MCF 10A (cell line): ENCODE results near the gene MYO16. TPM values are rescaled to one million over a fixed set of nuclear protein-coding genes. Genes with fewer than 3 reads are reported as not detected.
A peak's percentile ranks its signal among the peaks of the same experiment; 100 is the strongest.

ENCODE experiments used
- BruUV-seq: library from RNA; stranded (reverse); fragments of 400-500 nt; replicated peaks from 2 replicates; lab custom pipeline; 2021; lab: Mats Ljungman, UMichigan
- CTCF ChIA-PET: fragments of 300-600 bp; sonication (Branson Sonifier 250); formaldehyde crosslinking; extraction: SDS; loops from one replicate; lab custom pipeline; 2021; ENCODE audit warnings: antibody characterized with exemption, inconsistent platforms; lab: Yijun Ruan, JAX
- POLR2A ChIA-PET: fragments of 300-600, 350-650 bp; sonication (Branson Sonifier 250); formaldehyde crosslinking; extraction: SDS; loops from one replicate; lab custom pipeline; 2020; ENCODE audit warnings: antibody characterized with exemption, inconsistent platforms; lab: Yijun Ruan, JAX
- DNase-seq: peaks from one replicate; pipeline ENCODE4 v3.0.0-alpha.2; 2018; ENCODE audit not compliant: unreplicated experiment
- H3K27ac Mint-ChIP-seq: one replicate; pipeline ENCODE4 v1.8.0; 2022; ENCODE audit warnings: mild to moderate bottlenecking, low read depth, mixed read lengths; ENCODE audit not compliant: unreplicated experiment
- H3K27me3 Mint-ChIP-seq: one replicate; pipeline ENCODE4 v1.8.0; 2022; ENCODE audit warnings: mixed read lengths; ENCODE audit not compliant: insufficient read depth, unreplicated experiment
- H3K36me3 Mint-ChIP-seq: one replicate; pipeline ENCODE4 v1.8.0; 2022; ENCODE audit warnings: mild to moderate bottlenecking, moderate library complexity, mixed read lengths; ENCODE audit not compliant: insufficient read depth, unreplicated experiment
- H3K4me1 Mint-ChIP-seq: one replicate; pipeline ENCODE4 v1.8.0; 2022; ENCODE audit warnings: mixed read lengths; ENCODE audit not compliant: insufficient read depth, unreplicated experiment
- H3K4me3 Mint-ChIP-seq: one replicate; pipeline ENCODE4 v1.8.0; 2022; ENCODE audit warnings: mild to moderate bottlenecking, moderate library complexity, mixed read lengths; ENCODE audit not compliant: unreplicated experiment
- H3K9me3 Mint-ChIP-seq: one replicate; pipeline ENCODE4 v1.8.0; 2022; ENCODE audit warnings: mixed read lengths; ENCODE audit not compliant: unreplicated experiment
- intact Hi-C: fragments of 100-400 bp; cut with micrococcal nuclease; formaldehyde crosslinking; loops from 2 replicates; pipeline ENCODE4 v1.14.1; 2022
- total RNA-seq: library from RNA; stranded (reverse); gene quantifications from 2 replicates; pipeline ENCODE4 v1.2.3, GENCODE V29; 2022
- TF ChIP-seq, protein P1 (sequence below): fragments of 200-600 bp; IDR thresholded peaks from one replicate; pipeline ENCODE4 v1.8.0; 2022; ENCODE audit warnings: antibody characterized with exemption, mild to moderate bottlenecking; ENCODE audit not compliant: unreplicated experiment

The MYO16 gene
- total RNA-seq, 1 experiment from 2014 or later, result not detected

- BruUV-seq, result no TSS peak
- Mint-ChIP-seq H3K27ac (no peak overlapping the region), H3K27me3 (peaks cover 86% of the 10 kb centered on the region), H3K36me3 (no peaks in the 10 kb centered on the region), H3K4me1 (no peaks in the 10 kb centered on the region), H3K9me3 (no peaks in the 10 kb centered on the region), H3K4me3 (no peak overlapping the region)
- ChIA-PET POLR2A (no interaction called here), CTCF (interaction anchor here (0.6 kb wide), 1 partner anchor 592 kb away, joined by 3 read pairs; no protein-coding TSS in a partner anchor)
- TF ChIP-seq, protein P1, sequence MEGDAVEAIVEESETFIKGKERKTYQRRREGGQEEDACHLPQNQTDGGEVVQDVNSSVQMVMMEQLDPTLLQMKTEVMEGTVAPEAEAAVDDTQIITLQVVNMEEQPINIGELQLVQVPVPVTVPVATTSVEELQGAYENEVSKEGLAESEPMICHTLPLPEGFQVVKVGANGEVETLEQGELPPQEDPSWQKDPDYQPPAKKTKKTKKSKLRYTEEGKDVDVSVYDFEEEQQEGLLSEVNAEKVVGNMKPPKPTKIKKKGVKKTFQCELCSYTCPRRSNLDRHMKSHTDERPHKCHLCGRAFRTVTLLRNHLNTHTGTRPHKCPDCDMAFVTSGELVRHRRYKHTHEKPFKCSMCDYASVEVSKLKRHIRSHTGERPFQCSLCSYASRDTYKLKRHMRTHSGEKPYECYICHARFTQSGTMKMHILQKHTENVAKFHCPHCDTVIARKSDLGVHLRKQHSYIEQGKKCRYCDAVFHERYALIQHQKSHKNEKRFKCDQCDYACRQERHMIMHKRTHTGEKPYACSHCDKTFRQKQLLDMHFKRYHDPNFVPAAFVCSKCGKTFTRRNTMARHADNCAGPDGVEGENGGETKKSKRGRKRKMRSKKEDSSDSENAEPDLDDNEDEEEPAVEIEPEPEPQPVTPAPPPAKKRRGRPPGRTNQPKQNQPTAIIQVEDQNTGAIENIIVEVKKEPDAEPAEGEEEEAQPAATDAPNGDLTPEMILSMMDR, result no peak
- DNase-seq, result no peak
- intact Hi-C loops, result no loop called here
These were observed 131.1 kb downstream of the MYO16 start for GRCh38 chr13:108760541-108760940.

DNA sequence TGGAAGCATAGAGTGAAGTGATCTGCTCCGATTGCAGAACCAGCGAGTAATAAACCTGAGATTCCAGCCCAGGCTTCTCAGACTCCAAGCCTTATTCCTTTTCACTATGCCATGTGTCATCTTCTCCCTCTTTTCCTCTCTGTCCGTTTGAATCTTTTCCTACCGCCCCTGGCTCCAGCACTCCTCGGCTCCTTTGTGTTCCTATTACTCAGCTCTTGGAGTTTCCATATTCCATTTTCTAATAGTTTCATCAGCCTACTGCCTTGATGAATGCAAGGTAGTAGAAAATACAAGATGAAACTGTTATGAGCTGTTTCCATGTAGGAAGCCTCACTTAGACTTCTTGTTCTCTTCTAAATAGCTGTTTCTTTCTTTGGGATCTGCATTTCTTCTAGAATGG, 138.6 kb downstream of the MYO16 start:
- CTCF ChIA-PET, result no interaction called here
- Mint-ChIP-seq H3K27ac (no peak overlapping the region), H3K36me3 (no peaks in the 10 kb centered on the region), H3K27me3 (peaks cover 100% of the 10 kb centered on the region), H3K4me1 (peaks cover 9% of the 10 kb centered on the region), H3K4me3 (no peak overlapping the region), H3K9me3 (no peaks in the 10 kb centered on the region)
- DNase-seq, result no peak
- TF ChIP-seq, protein P1, result no peak
- intact Hi-C loops, result no loop called here
- POLR2A ChIA-PET, result interaction anchor here (0.6 to 1.2 kb wide), 2 partner anchors 10 to 63 kb away, joined by 3 read pairs; no protein-coding TSS in a partner anchor
- no TSS peak for BruUV-seq

DNA sequence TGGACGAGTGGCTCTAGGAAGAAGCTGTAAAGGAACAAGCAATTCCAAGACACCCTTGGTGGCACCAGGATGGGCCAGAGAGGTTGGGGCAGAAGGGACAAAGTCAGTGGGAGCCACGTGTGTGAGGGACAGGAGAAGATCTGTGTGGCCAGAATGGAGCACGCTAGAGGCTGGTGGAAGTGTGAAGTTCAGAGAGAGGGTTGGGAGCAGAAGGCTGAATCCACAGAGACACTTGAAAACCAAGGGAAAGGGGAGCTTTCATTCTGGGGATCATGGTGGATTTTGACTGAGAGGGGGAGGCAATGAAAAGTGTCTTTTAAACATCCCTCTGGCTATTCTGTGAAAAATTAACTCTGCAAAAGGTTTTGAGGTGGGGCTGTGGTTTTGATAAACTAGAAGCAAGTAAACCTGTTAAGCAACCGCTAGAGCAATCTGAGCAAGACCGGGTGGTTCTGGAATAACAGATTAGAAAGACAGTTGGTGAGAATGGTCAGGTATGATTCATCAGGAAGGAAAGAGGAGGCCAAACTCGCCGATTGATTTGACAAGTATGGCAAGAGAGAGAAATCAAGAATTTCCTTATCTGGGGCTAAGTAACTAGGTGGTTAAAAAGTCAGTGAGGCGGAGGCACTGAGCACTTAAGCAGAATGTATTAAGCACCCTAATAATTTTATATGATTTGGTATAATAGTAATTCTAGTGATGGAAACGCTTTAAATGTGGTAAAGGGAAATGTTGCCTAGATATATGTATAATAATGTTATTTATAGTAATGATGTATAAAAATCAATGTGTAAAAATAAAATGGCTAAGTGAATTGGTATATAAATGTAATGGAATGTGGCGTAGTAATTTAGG, 140.0 kb downstream of the MYO16 start:
- peak; percentile 33 for DNase-seq
- Mint-ChIP-seq H3K36me3 (no peaks in the 10 kb centered on the region), H3K9me3 (no peaks in the 10 kb centered on the region), H3K4me1 (peaks cover 9% of the 10 kb centered on the region), H3K27ac (no peak overlapping the region), H3K4me3 (no peak overlapping the region), H3K27me3 (peaks cover 96% of the 10 kb centered on the region)
- CTCF ChIA-PET, result no interaction called here
- intact Hi-C loops, result no loop called here
- TF ChIP-seq, protein P1, result no peak
- no TSS peak for BruUV-seq
- POLR2A ChIA-PET, result interaction anchor here (1.2 kb wide), 1 partner anchor 8 kb away, joined by 3 read pairs; no protein-coding TSS in a partner anchor

- Mint-ChIP-seq H3K36me3 (no peaks in the 10 kb centered on the region), H3K9me3 (no peaks in the 10 kb centered on the region), H3K27me3 (peaks cover 89% of the 10 kb centered on the region), H3K4me3 (no peak overlapping the region), H3K27ac (no peak overlapping the region), H3K4me1 (no peaks in the 10 kb centered on the region)
- no TSS peak for BruUV-seq
- TF ChIP-seq, protein P1, result no peak
- ChIA-PET CTCF (interaction anchor here (0.5 kb wide), 1 partner anchor 73 kb away, joined by 3 read pairs; no protein-coding TSS in a partner anchor), POLR2A (interaction anchor here (0.6 kb wide), 1 partner anchor 642 kb away, joined by 3 read pairs; no protein-coding TSS in a partner anchor)
- intact Hi-C loops, result no loop called here
- DNase-seq, result no peak
These were observed 146.2 kb downstream of the MYO16 start for GRCh38 chr13:108775597-108775996.
